ENCODE measurements around the gene RNF4.

DNA sequence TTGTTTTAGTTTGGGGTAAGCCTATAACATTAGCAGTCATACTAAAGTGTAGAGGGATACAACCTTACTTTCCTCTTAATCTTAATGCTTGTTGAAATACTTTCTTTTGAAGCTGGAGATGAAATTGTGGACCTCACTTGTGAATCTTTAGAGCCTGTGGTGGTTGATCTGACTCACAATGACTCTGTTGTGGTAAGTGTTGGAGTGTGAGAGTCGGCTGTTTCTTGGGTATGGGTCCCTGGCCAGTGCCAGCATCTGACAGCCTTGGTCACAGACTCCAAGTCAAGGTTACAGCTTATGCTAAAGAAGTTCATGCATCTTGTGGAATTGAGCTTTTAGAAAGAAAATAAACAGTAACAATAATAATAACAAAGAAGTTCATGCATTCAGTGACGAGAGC lies 31.6 kb downstream of the RNF4 start:
- TF ChIP-seq POLR2A (IDR thresholded peaks at IDR 0.05; ENCODE audit: low read depth, low read length) (no peak), CREM (IDR thresholded peaks at IDR 0.05; ENCODE audit: low read depth) (no peak)
- TF ChIP-seq, protein P1, sequence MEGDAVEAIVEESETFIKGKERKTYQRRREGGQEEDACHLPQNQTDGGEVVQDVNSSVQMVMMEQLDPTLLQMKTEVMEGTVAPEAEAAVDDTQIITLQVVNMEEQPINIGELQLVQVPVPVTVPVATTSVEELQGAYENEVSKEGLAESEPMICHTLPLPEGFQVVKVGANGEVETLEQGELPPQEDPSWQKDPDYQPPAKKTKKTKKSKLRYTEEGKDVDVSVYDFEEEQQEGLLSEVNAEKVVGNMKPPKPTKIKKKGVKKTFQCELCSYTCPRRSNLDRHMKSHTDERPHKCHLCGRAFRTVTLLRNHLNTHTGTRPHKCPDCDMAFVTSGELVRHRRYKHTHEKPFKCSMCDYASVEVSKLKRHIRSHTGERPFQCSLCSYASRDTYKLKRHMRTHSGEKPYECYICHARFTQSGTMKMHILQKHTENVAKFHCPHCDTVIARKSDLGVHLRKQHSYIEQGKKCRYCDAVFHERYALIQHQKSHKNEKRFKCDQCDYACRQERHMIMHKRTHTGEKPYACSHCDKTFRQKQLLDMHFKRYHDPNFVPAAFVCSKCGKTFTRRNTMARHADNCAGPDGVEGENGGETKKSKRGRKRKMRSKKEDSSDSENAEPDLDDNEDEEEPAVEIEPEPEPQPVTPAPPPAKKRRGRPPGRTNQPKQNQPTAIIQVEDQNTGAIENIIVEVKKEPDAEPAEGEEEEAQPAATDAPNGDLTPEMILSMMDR (IDR thresholded peaks at IDR 0.05 in 2 of 3, conservative IDR thresholded peaks at IDR 0.05 in 1 of 3; ENCODE audit: control insufficient read depth in 2 of 3, extremely low read depth in 1 of 3, insufficient read depth in 1 of 3, low read depth in 3 of 3, low read length in 3 of 3) = no peak
- TF ChIP-seq, protein P2, sequence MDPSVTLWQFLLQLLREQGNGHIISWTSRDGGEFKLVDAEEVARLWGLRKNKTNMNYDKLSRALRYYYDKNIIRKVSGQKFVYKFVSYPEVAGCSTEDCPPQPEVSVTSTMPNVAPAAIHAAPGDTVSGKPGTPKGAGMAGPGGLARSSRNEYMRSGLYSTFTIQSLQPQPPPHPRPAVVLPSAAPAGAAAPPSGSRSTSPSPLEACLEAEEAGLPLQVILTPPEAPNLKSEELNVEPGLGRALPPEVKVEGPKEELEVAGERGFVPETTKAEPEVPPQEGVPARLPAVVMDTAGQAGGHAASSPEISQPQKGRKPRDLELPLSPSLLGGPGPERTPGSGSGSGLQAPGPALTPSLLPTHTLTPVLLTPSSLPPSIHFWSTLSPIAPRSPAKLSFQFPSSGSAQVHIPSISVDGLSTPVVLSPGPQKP (IDR thresholded peaks at IDR 0.05; ENCODE audit: low read depth, low read length) = no peak

All from GM12878 (cell line).